ENCODE measurements around the gene FASTK. TPM values are rescaled to one million over a fixed set of nuclear protein-coding genes. Genes with fewer than 3 reads are reported as not detected.
A peak's percentile ranks its signal among the peaks of the same experiment; 100 is the strongest.

FASTK gene
- total RNA-seq, 1 donor from 2014 or later, result 22.4 TPM

- H3K27ac Mint-ChIP-seq, result no peak overlapping the region
- no peaks in the 10 kb centered on the region for H4K20me1 ChIP-seq (ENCODE audit: low read depth)
Observed at GRCh38 chr7:151040616-151041375, 39.8 kb downstream of the FASTK start.

GRCh38 chr7:151039850-151040548 lies 40.6 kb downstream of the FASTK start:
- H3K27me3 ChIP-seq, result no peaks in the 10 kb centered on the region
- H3K27ac Mint-ChIP-seq, result peak overlapping the region; percentile 22

More at GRCh38 chr7:151040616-151041375, 39.8 kb downstream of the FASTK start:
- Histone ChIP-seq H3K27me3 (no peaks in the 10 kb centered on the region), H3K4me1 (no peaks in the 10 kb centered on the region), H3F3A (ENCODE audit: low read depth) (no peaks in the 10 kb centered on the region), H3K9me3 (ENCODE audit: low read depth) (no peaks in the 10 kb centered on the region), H3K4me2 (no peak overlapping the region), H3K36me3 (no peaks in the 10 kb centered on the region), H2AFZ (replicated peaks) (no peak overlapping the region), H3K27ac (no peak overlapping the region), H3K9ac (peak overlapping the region; percentile 45), H3K4me3 (no peak overlapping the region), H3K79me2 (ENCODE audit: low read depth) (no peaks in the 10 kb centered on the region)
- Mint-ChIP-seq H3K4me3 (no peak overlapping the region), H3K36me3 (no peaks in the 10 kb centered on the region), H3K4me1 (peaks cover 9% of the 10 kb centered on the region), H3K27me3 (ENCODE audit: insufficient read depth, low read depth) (peaks cover 2% of the 10 kb centered on the region), H3K9me3 (no peaks in the 10 kb centered on the region)
- DNase-seq (ENCODE audit: low spot score), result no peak
- TF ChIP-seq EZH2 (IDR thresholded peaks at IDR 0.05), result no peak
- no peak for TF ChIP-seq CTCF (IDR thresholded peaks at IDR 0.05)
- no peak for TF ChIP-seq EZH2phosphoT487 (IDR thresholded peaks at IDR 0.05)

More at GRCh38 chr7:151039850-151040548, 40.6 kb downstream of the FASTK start:
- no peak for DNase-seq (ENCODE audit: low spot score)
- no peaks in the 10 kb centered on the region for H3K79me2 ChIP-seq (ENCODE audit: low read depth)
- H3K4me1 ChIP-seq, result no peaks in the 10 kb centered on the region
- no peaks in the 10 kb centered on the region for H3K36me3 Mint-ChIP-seq
- no peaks in the 10 kb centered on the region for H3K36me3 ChIP-seq
- no peak overlapping the region for H3K4me3 Mint-ChIP-seq
- H3K9me3 Mint-ChIP-seq, result no peaks in the 10 kb centered on the region
- H3K27ac ChIP-seq, result no peak overlapping the region
- no peaks in the 10 kb centered on the region for H3K9me3 ChIP-seq (ENCODE audit: low read depth)
- H3K4me3 ChIP-seq, result no peak overlapping the region
- no peaks in the 10 kb centered on the region for H3F3A ChIP-seq (ENCODE audit: low read depth)
- TF ChIP-seq EZH2phosphoT487 (IDR thresholded peaks at IDR 0.05) (no peak), CTCF (IDR thresholded peaks at IDR 0.05) (no peak), EZH2 (IDR thresholded peaks at IDR 0.05) (no peak)
- no peak overlapping the region for H3K9ac ChIP-seq
- H3K27me3 Mint-ChIP-seq (ENCODE audit: insufficient read depth, low read depth), result peaks cover 2% of the 10 kb centered on the region
- H4K20me1 ChIP-seq (ENCODE audit: low read depth), result no peaks in the 10 kb centered on the region
- peaks cover 9% of the 10 kb centered on the region for H3K4me1 Mint-ChIP-seq
- no peak overlapping the region for H2AFZ ChIP-seq (replicated peaks)
- no peak overlapping the region for H3K4me2 ChIP-seq
